HUES48 (cell line): Measurements from ENCODE around the gene SLC33A1.
A peak's percentile ranks its signal among the peaks of the same experiment; 100 is the strongest.

Source experiments
- H3K27ac ChIP-seq: one replicate; pipeline ENCODE4 v1.7.0; 2013; ENCODE audit warnings: low read depth, low read length, inconsistent platforms
- H3K27me3 ChIP-seq: 2 replicates; pipeline ENCODE4 v1.6.1; 2013; ENCODE audit warnings: mild to moderate bottlenecking, low read length; ENCODE audit not compliant: control insufficient read depth, insufficient read depth
- H3K36me3 ChIP-seq: 2 replicates; pipeline ENCODE4 v1.6.1; 2013; ENCODE audit warnings: low read length; ENCODE audit not compliant: control insufficient read depth, insufficient read depth
- H3K4me1 ChIP-seq: 2 replicates; pipeline ENCODE4 v1.6.1; 2013; ENCODE audit warnings: mild to moderate bottlenecking, low read length; ENCODE audit not compliant: control insufficient read depth, insufficient read depth
- H3K4me3 ChIP-seq: 2 replicates; pipeline ENCODE4 v1.5.1; 2013; ENCODE audit warnings: mild to moderate bottlenecking, low read depth, low read length
- H3K9ac ChIP-seq: 2 replicates; pipeline ENCODE4 v1.6.1; 2013; ENCODE audit warnings: mild to moderate bottlenecking, low read depth, low read length, moderate library complexity
- H3K9me3 ChIP-seq: 2 replicates; pipeline ENCODE4 v1.6.1; 2013; ENCODE audit warnings: low read length; ENCODE audit not compliant: control insufficient read depth, insufficient read depth

Gene SLC33A1

GRCh38 chr3:155790272-155790925 is 63.8 kb downstream of the SLC33A1 start:
- Histone ChIP-seq H3K9me3 (no peaks in the 10 kb centered on the region), H3K4me1 (peaks cover 11% of the 10 kb centered on the region), H3K27ac (peak overlapping the region; percentile 5), H3K9ac (no peak overlapping the region), H3K4me3 (no peak overlapping the region), H3K27me3 (no peaks in the 10 kb centered on the region), H3K36me3 (no peaks in the 10 kb centered on the region)

GRCh38 chr3:155785662-155786295 is 68.4 kb downstream of the SLC33A1 start:
- Histone ChIP-seq H3K4me1 (peaks cover 7% of the 10 kb centered on the region), H3K36me3 (no peaks in the 10 kb centered on the region), H3K4me3 (no peak overlapping the region), H3K27ac (no peak overlapping the region), H3K27me3 (no peaks in the 10 kb centered on the region), H3K9ac (no peak overlapping the region), H3K9me3 (no peaks in the 10 kb centered on the region)

- H3K27me3 ChIP-seq, result no peaks in the 10 kb centered on the region
- H3K4me1 ChIP-seq, result no peaks in the 10 kb centered on the region
- no peaks in the 10 kb centered on the region for H3K36me3 ChIP-seq
Observed at GRCh38 chr3:155782390-155782953, 71.8 kb downstream of the SLC33A1 start.

DNA sequence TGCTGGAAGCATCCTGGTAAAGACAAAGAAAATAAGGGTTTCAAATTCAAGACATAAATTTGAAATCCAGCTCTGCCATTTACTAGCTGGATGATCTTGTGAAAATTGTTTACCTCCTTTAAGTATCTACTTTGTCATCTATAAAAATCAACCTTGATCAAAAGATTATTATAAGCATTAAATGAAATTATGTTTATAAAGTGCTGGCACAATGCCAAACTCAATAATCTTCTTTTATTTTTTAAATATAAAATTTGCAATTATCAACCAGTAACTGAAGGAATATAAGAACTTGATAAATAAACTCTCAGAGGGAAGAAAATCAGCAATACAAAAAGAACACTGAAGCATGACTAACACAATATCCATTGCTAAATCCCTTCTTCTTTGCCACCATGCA is 73.9 kb downstream of the SLC33A1 start:
- Histone ChIP-seq H3K4me1 (no peaks in the 10 kb centered on the region), H3K27ac (no peak overlapping the region), H3K9ac (no peak overlapping the region), H3K9me3 (no peaks in the 10 kb centered on the region), H3K27me3 (no peaks in the 10 kb centered on the region), H3K4me3 (no peak overlapping the region), H3K36me3 (no peaks in the 10 kb centered on the region)

More at GRCh38 chr3:155782390-155782953, 71.8 kb downstream of the SLC33A1 start:
- Histone ChIP-seq H3K27ac (no peak overlapping the region), H3K9ac (no peak overlapping the region), H3K4me3 (no peak overlapping the region), H3K9me3 (no peaks in the 10 kb centered on the region)

DNA sequence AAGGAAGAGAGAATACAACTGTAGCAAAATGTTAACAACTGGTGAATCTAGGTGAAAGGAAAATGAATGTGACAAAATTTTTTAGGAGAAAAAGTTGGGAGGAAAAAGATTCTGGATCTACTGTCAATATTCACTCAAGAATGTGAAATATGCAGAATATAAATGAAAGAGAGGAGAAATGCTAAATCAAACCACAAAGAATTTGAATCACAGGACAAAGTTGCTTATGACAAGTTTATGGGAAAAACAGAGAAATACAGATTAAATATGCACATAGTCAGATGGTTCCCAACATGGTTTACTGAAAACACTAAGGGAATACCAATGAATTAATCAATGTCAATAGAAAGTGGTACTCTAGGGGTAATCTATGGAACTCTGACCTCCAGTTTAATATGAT is 75.8 kb downstream of the SLC33A1 start:
- H3K36me3 ChIP-seq, result no peaks in the 10 kb centered on the region
- H3K4me1 ChIP-seq, result no peaks in the 10 kb centered on the region
- no peak overlapping the region for H3K9ac ChIP-seq
- no peaks in the 10 kb centered on the region for H3K9me3 ChIP-seq
- H3K27me3 ChIP-seq, result no peaks in the 10 kb centered on the region
- H3K27ac ChIP-seq, result no peak overlapping the region
- H3K4me3 ChIP-seq, result no peak overlapping the region

DNA sequence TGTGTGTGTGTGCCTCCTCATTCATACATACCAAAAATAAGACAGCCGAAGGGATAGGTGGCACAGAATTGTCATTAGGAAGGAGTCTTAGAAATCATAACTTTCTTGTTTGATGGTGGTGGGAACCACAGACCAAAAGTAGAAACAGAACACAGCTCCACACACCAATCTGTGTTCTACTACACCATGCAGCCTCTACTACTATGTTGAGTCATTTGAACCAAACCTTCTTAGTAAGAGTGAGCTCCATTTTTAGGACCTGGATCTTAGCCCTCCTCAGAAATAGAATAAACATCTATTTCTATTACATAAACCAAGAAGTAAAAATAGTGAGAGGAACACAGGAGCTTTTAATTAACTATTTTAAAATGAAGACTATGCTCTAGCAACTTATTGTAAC is 81.4 kb downstream of the SLC33A1 start:
- Histone ChIP-seq H3K27me3 (no peaks in the 10 kb centered on the region), H3K9me3 (no peaks in the 10 kb centered on the region), H3K4me1 (no peaks in the 10 kb centered on the region), H3K36me3 (0 out of 2 replicates have a peak, but pooled peaks cover 3% of the 10 kb centered on the region), H3K4me3 (no peak overlapping the region), H3K9ac (no peak overlapping the region), H3K27ac (no peak overlapping the region)

- Histone ChIP-seq H3K36me3 (0 out of 2 replicates have a peak, but pooled peaks cover 3% of the 10 kb centered on the region), H3K27ac (no peak overlapping the region), H3K4me3 (no peak overlapping the region), H3K27me3 (no peaks in the 10 kb centered on the region), H3K9me3 (no peaks in the 10 kb centered on the region), H3K9ac (no peak overlapping the region), H3K4me1 (no peaks in the 10 kb centered on the region)
Observed at GRCh38 chr3:155771126-155771525, 83.1 kb downstream of the SLC33A1 start.
